KG1 (cell line): Measurements from ENCODE around the gene UBE2N.
"Not testable (repeated sequence)": the region's sequence is repeated elsewhere in the genome, so short reads cannot be mapped to it uniquely, and the experiment has no call there.

Source experiments
- DNase-seq: peaks from one replicate; lab custom pipeline; 2025; lab: John Stamatoyannopoulos, UW

Gene UBE2N

GRCh38 chr12:93411060-93411459 lies 30.7 kb downstream of the UBE2N start:
- DNase-seq, result not testable (repeated sequence)

- DNase-seq, result not testable (repeated sequence)
These were observed 32.2 kb downstream of the UBE2N start for GRCh38 chr12:93409343-93410187.

- no peak for DNase-seq
These were observed 32.9 kb downstream of the UBE2N start for GRCh38 chr12:93408813-93409212.

GRCh38 chr12:93407963-93408283 lies 33.8 kb downstream of the UBE2N start:
- no peak for DNase-seq

- no peak for DNase-seq
These were observed 34.4 kb downstream of the UBE2N start for GRCh38 chr12:93407054-93407962.

GRCh38 chr12:93404961-93405849 lies 36.5 kb downstream of the UBE2N start:
- no peak for DNase-seq

- DNase-seq, result no peak
These were observed 37.6 kb downstream of the UBE2N start for GRCh38 chr12:93403988-93404803.

GRCh38 chr12:93402333-93403311 lies 39.1 kb downstream of the UBE2N start:
- no peak for DNase-seq

GRCh38 chr12:93399183-93399863 lies 42.4 kb downstream of the UBE2N start:
- DNase-seq, result not testable (repeated sequence)

GRCh38 chr12:93397412-93397811 lies 44.3 kb downstream of the UBE2N start:
- DNase-seq, result no peak

- DNase-seq, result no peak
These were observed 48.3 kb downstream of the UBE2N start for GRCh38 chr12:93393425-93393824.

- DNase-seq, result no peak
These were observed 51.0 kb downstream of the UBE2N start for GRCh38 chr12:93390549-93391297.

- no peak for DNase-seq
These were observed 51.7 kb downstream of the UBE2N start for GRCh38 chr12:93390031-93390430.

GRCh38 chr12:93387780-93388179 lies 54.0 kb downstream of the UBE2N start:
- DNase-seq, result no peak

- not testable (repeated sequence) for DNase-seq
These were observed 59.7 kb downstream of the UBE2N start for GRCh38 chr12:93381976-93382437.

GRCh38 chr12:93381161-93381975 lies 60.4 kb downstream of the UBE2N start:
- no peak for DNase-seq

- no peak for DNase-seq
These were observed 61.1 kb downstream of the UBE2N start for GRCh38 chr12:93380480-93381121.
